HepG2 (cell line): ENCODE results near the gene WDR48. TPM values are rescaled to one million over a fixed set of nuclear protein-coding genes. Genes with fewer than 3 reads are reported as not detected.

Experiments used
- ERF ChIP-seq: IDR thresholded peaks from 2 replicates; pipeline ENCODE4 v1.6.1; 2018; ENCODE audit warnings: missing biosample characterization, missing genetic modification reagents
- GLMP ChIP-seq: sonication (generic); formaldehyde crosslinking; IDR thresholded peaks from 2 replicates; pipeline ENCODE4 v1.9.0; 2021; ENCODE audit warnings: missing genetic modification reagents, mild to moderate bottlenecking, borderline replicate concordance
- HMGXB3 ChIP-seq: sonication (generic); formaldehyde crosslinking; IDR thresholded peaks from 2 replicates; pipeline ENCODE4 v1.4.0; 2020; ENCODE audit warnings: missing genetic modification reagents, borderline replicate concordance
- JUND ChIP-seq: sonication (generic); formaldehyde crosslinking; IDR thresholded peaks from 2 replicates; pipeline ENCODE4 v1.8.0; 2022; ENCODE audit warnings: mild to moderate bottlenecking, missing genetic modification reagents
- KLF9 ChIP-seq: IDR thresholded peaks from 2 replicates; pipeline ENCODE4 v1.6.1; 2016; ENCODE audit warnings: low read depth
- MAFG ChIP-seq: sonication (generic); formaldehyde crosslinking; IDR thresholded peaks from 2 replicates; pipeline ENCODE4 v1.5.1; 2020; ENCODE audit warnings: mild to moderate bottlenecking, missing genetic modification reagents
- RFX1 ChIP-seq: fragments of 450-650 bp; IDR thresholded peaks from 2 replicates; pipeline ENCODE4 v1.6.1; 2017
- THYN1 ChIP-seq: sonication (generic); formaldehyde crosslinking; IDR thresholded peaks from 2 replicates; pipeline ENCODE4 v1.8.1; 2023; ENCODE audit warnings: low read depth, mild to moderate bottlenecking, moderate library complexity, missing genetic modification reagents, borderline replicate concordance
- ZBED4 ChIP-seq: sonication (generic); formaldehyde crosslinking; IDR thresholded peaks from 2 replicates; pipeline ENCODE4 v1.4.0; 2020; ENCODE audit warnings: missing genetic modification reagents, borderline replicate concordance
- ZBTB21 ChIP-seq: sonication (generic); formaldehyde crosslinking; IDR thresholded peaks from 2 replicates; pipeline ENCODE4 v1.4.0; 2020; ENCODE audit warnings: missing genetic modification reagents
- ZGPAT ChIP-seq: IDR thresholded peaks from 2 replicates; pipeline ENCODE4 v1.6.1; 2016; ENCODE audit warnings: mild to moderate bottlenecking
- ZNF503 ChIP-seq: sonication (generic); formaldehyde crosslinking; IDR thresholded peaks from 2 replicates; pipeline ENCODE4 v1.4.0; 2020; ENCODE audit warnings: missing genetic modification reagents
- ZNF552 ChIP-seq: sonication (generic); formaldehyde crosslinking; IDR thresholded peaks from 2 replicates; pipeline ENCODE4 v1.9.0; 2022; ENCODE audit warnings: missing genetic modification reagents, mild to moderate bottlenecking, borderline replicate concordance
- ZNF605 ChIP-seq: sonication (generic); formaldehyde crosslinking; IDR thresholded peaks from 2 replicates; pipeline ENCODE4 v1.8.0; 2022; ENCODE audit warnings: mild to moderate bottlenecking, missing genetic modification reagents
- ZNF776 ChIP-seq: sonication (generic); formaldehyde crosslinking; IDR thresholded peaks from 2 replicates; pipeline ENCODE4 v1.4.0; 2020; ENCODE audit warnings: mild to moderate bottlenecking, missing genetic modification reagents
- ZNF781 ChIP-seq: sonication (generic); formaldehyde crosslinking; IDR thresholded peaks from 2 replicates; pipeline ENCODE4 v1.5.1; 2020; ENCODE audit warnings: borderline replicate concordance, mild to moderate bottlenecking, missing genetic modification reagents; ENCODE audit errors: not compliant biosample characterization
- polyA plus RNA-seq, 8 experiments: library from polyadenylated mRNA; depleted of rRNA in 3 of 8; stranded (reverse) in 7 of 8; unstranded in 1 of 8; fragments of >200 nt; fragmentation: Illumina TruSeq in 4 of 8; extraction: Trizol in 4 of 8; gene quantifications; 2 replicates each; pipeline versions ENCODE4 v1.2.1 to v1.2.3, GENCODE V29; 2011 to 2016; ENCODE audit warnings: low read depth in 4 of 8, missing spikeins in 1 of 8, mixed read lengths in 1 of 8; ENCODE audit not compliant: insufficient read depth in 1 of 8
- total RNA-seq, 5 experiments: library from RNA; depleted of rRNA; stranded (reverse); fragments of >200 nt; fragmentation: Illumina TruSeq; extraction: Trizol; gene quantifications; 2 replicates each; pipeline ENCODE4 v1.2.3, GENCODE V29; 2016; ENCODE audit warnings: low read depth in 1 of 5

Gene WDR48
- total and polyA plus RNA-seq, 2 of the 13 experiments (the other 11 are each of a cell fraction or from before 2014, with no cell fraction given): 29.2 to 31.2 TPM

- TF ChIP-seq ZNF503 (CRISPR knock-in tag) (no peak), ZNF605 (no peak), HMGXB3 (no peak; the same call in 1 of the 2 replicates), ZBED4 (CRISPR knock-in tag) (peak; percentile 100), ZGPAT (CRISPR knock-in tag) (no peak; the same call in 1 of the 2 replicates), ZNF552 (no peak), THYN1 (CRISPR knock-in tag) (no peak), ERF (peak; percentile 44; the same call in 1 of the 2 replicates), MAFG (CRISPR knock-in tag) (no peak), JUND (CRISPR knock-in tag) (no peak), ZNF781 (CRISPR knock-in tag) (peak; percentile 33), KLF9 (CRISPR knock-in tag) (no peak), ZNF776 (no peak), ZBTB21 (CRISPR knock-in tag) (no peak), GLMP (CRISPR knock-in tag) (no peak), RFX1 (peak; percentile 78)
Measured at GRCh38 chr3:39107388-39108199, 55.8 kb downstream of the WDR48 start, which contains the start of the genes GORASP1 and TTC21A (continued).
